PC-9 (cell line): ENCODE results near the gene ZNF787. TPM values are rescaled to one million over a fixed set of nuclear protein-coding genes. Genes with fewer than 3 reads are reported as not detected.
A peak's percentile ranks its signal among the peaks of the same experiment; 100 is the strongest.

Experiments used
- BruUV-seq: library from RNA; stranded (reverse); fragments of 400-500 nt; replicated peaks from 2 replicates; lab custom pipeline; 2021; lab: Mats Ljungman, UMichigan
- CTCF ChIA-PET: fragments of 300-600 bp; sonication (Branson Sonifier 250); formaldehyde crosslinking; loops from one replicate; lab custom pipeline; 2022; ENCODE audit warnings: antibody characterized with exemption; lab: Charles Lee
- POLR2A ChIA-PET: fragments of 300-600 bp; sonication (Branson Sonifier 250); formaldehyde crosslinking; loops from one replicate; lab custom pipeline; 2022; ENCODE audit warnings: antibody characterized with exemption; ENCODE audit not compliant: unreplicated experiment; lab: Charles Lee
- DNase-seq, 2 experiments: peaks; one replicate each; pipeline versions ENCODE4 v3.0.0 to v3.0.0-alpha.2; 2015 to 2022; ENCODE audit warnings: mixed read lengths in 1 of 2
- H2AFZ ChIP-seq: fragments of 200-600 bp; sonication (generic); 2 replicates; pipeline ENCODE4 v1.8.1; 2017; ENCODE audit warnings: antibody characterized with exemption
- H3F3A ChIP-seq: fragments of 200-600 bp; sonication (generic); 2 replicates; pipeline ENCODE4 v1.8.1; 2017; ENCODE audit warnings: antibody characterized with exemption, mild to moderate bottlenecking, low read depth; ENCODE audit not compliant: insufficient read depth
- H3K27ac ChIP-seq: fragments of 200-600 bp; sonication (generic); 2 replicates; pipeline ENCODE4 v1.6.1; 2016; ENCODE audit warnings: mixed run types
- H3K27me3 ChIP-seq: fragments of 200-600 bp; sonication (generic); 2 replicates; pipeline ENCODE4 v1.6.1; 2016; ENCODE audit warnings: low read depth, mixed run types; ENCODE audit not compliant: insufficient read depth
- H3K36me3 ChIP-seq: fragments of 200-600 bp; sonication (generic); 2 replicates; pipeline ENCODE4 v1.6.1; 2016; ENCODE audit warnings: low read depth, mixed run types
- H3K4me1 ChIP-seq: fragments of 200-600 bp; sonication (generic); replicated peaks from 2 replicates; pipeline ENCODE4 v1.6.1; 2016; ENCODE audit warnings: mixed run types; ENCODE audit not compliant: insufficient read depth
- H3K4me2 ChIP-seq: fragments of 200-600 bp; sonication (generic); 2 replicates; pipeline ENCODE4 v1.6.1; 2017; ENCODE audit warnings: mixed run types
- H3K4me3 ChIP-seq: fragments of 200-600 bp; sonication (generic); 2 replicates; pipeline ENCODE4 v1.6.1; 2016; ENCODE audit warnings: mixed run types
- H3K79me2 ChIP-seq: fragments of 200-600 bp; sonication (generic); 2 replicates; pipeline ENCODE4 v1.6.1; 2017; ENCODE audit warnings: low read depth, mixed run types
- H3K9me2 ChIP-seq: fragments of 200-600 bp; sonication (generic); 2 replicates; pipeline ENCODE4 v1.8.1; 2017; ENCODE audit warnings: mild to moderate bottlenecking; ENCODE audit not compliant: insufficient read depth
- H3K9me3 ChIP-seq: fragments of 200-600 bp; sonication (generic); 2 replicates; pipeline ENCODE4 v1.8.1; 2016; ENCODE audit warnings: low read depth; ENCODE audit not compliant: insufficient read depth
- H4K20me1 ChIP-seq: fragments of 200-600 bp; sonication (generic); 2 replicates; pipeline ENCODE4 v1.8.1; 2017; ENCODE audit not compliant: insufficient read depth
- CTCF ChIP-seq: fragments of 200-600 bp; sonication (generic); conservative IDR thresholded peaks from 2 replicates; pipeline ENCODE4 v1.6.1; 2017; ENCODE audit warnings: mixed run types, antibody characterized with exemption, mild to moderate bottlenecking, moderate library complexity
- EZH2 ChIP-seq: fragments of 200-600 bp; sonication (generic); IDR thresholded peaks from 2 replicates; pipeline ENCODE4 v1.8.0; 2017; ENCODE audit warnings: antibody characterized with exemption, low read depth
- intact Hi-C: fragments of 100-400 bp; cut with micrococcal nuclease; formaldehyde crosslinking; loops from one replicate; pipeline ENCODE4 v1.10.0; 2022; ENCODE audit not compliant: unreplicated experiment
- total RNA-seq: library from RNA; stranded (reverse); gene quantifications from 2 replicates; pipeline ENCODE4 v1.2.3, GENCODE V29; 2021

The ZNF787 gene
- total RNA-seq, 1 experiment from 2014 or later, result 51.4 TPM

DNA sequence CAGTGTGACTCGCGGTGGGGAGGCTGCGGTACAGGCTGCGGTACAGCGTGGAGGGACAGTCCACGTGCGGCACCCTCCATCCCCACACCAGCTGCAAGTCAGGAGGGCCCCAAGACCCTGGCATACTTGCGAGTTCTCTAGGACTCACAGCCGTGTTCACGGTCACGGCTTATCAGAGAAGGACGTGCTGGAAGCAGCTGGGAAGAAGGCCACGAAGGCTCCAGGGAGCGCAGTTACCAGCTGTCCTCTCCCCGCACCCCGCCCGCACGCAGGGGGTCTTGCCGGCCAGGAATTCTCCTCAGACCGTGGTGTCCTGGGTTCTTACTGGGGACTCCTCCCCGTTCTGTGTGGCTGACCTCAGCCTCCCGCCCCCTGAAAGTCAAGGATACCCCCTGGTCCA, 26.2 kb upstream of the ZNF787 start:
- H3K4me1 ChIP-seq, result peaks cover 10% of the 10 kb centered on the region

GRCh38 chr19:56146904-56147303, 25.8 kb upstream of the ZNF787 start:
- ChIA-PET CTCF (interaction anchor here (0.6 kb wide), 1 partner anchor 763 kb away, joined by 6 read pairs; no protein-coding TSS in a partner anchor), POLR2A (interaction anchor here (0.6 kb wide), 1 partner anchor 56 kb away, joined by 3 read pairs; no protein-coding TSS in a partner anchor)
- Histone ChIP-seq H3K4me3 (no peak overlapping the region), H3K4me2 (no peak overlapping the region), H3K9me3 (no peaks in the 10 kb centered on the region), H3K27ac (no peak overlapping the region), H3K79me2 (peaks cover 51% of the 10 kb centered on the region), H2AFZ (no peak overlapping the region), H3K4me1 (peaks cover 14% of the 10 kb centered on the region), H3K27me3 (no peaks in the 10 kb centered on the region), H3K36me3 (peaks cover 11% of the 10 kb centered on the region; the same call in 1 of the 2 replicates), H4K20me1 (peaks cover 35% of the 10 kb centered on the region), H3F3A (peaks cover 10% of the 10 kb centered on the region), H3K9me2 (no peaks in the 10 kb centered on the region)
- TF ChIP-seq EZH2, result no peak
- TF ChIP-seq CTCF, result no peak
- no peak for DNase-seq
- intact Hi-C loops, result no loop called here
- no TSS peak for BruUV-seq

More for the DNA sequence above, 26.2 kb upstream of the ZNF787 start:
- no peak overlapping the region for H3K27ac ChIP-seq
- peaks cover 11% of the 10 kb centered on the region; the same call in 1 of the 2 replicates for H3K36me3 ChIP-seq
- intact Hi-C loops, result no loop called here
- peaks cover 6% of the 10 kb centered on the region; the same call in 1 of the 2 replicates for H3F3A ChIP-seq
- H3K27me3 ChIP-seq, result no peaks in the 10 kb centered on the region
- H3K9me2 ChIP-seq, result no peaks in the 10 kb centered on the region
- DNase-seq, result no peak
- no TSS peak for BruUV-seq
- H2AFZ ChIP-seq, result no peak overlapping the region
- H3K9me3 ChIP-seq, result no peaks in the 10 kb centered on the region
- POLR2A ChIA-PET, result interaction anchor here (0.6 kb wide), 1 partner anchor 56 kb away, joined by 3 read pairs; no protein-coding TSS in a partner anchor
- TF ChIP-seq EZH2 (no peak), CTCF (no peak)
- peaks cover 38% of the 10 kb centered on the region for H4K20me1 ChIP-seq
- CTCF ChIA-PET, result interaction anchor here (0.6 kb wide), 1 partner anchor 764 kb away, joined by 6 read pairs; no protein-coding TSS in a partner anchor
- H3K79me2 ChIP-seq, result peaks cover 47% of the 10 kb centered on the region
- no peak overlapping the region for H3K4me2 ChIP-seq
- no peak overlapping the region for H3K4me3 ChIP-seq

DNA sequence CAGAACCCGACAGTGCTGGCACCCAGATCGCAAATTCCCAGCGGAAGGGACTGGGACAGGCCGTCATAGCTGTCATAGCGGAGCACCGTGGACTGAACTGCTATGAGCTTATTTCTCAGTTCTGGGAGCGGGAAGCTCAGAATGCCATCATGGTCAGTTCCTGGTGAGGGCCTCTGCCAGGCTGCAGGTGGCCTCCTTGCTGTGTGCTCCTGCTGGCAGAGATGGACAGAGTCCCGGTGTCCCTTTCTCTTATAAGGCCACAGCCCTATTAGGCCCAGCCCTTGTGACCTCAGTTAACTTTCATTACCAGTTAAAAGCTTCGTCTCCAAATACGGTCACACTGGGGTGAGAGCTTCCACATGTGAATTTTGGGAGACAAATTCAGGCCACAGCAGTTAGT, 24.6 kb upstream of the ZNF787 start:
- Histone ChIP-seq H3K9me2 (no peaks in the 10 kb centered on the region), H3K27me3 (no peaks in the 10 kb centered on the region), H3F3A (peaks cover 13% of the 10 kb centered on the region), H2AFZ (no peak overlapping the region), H3K4me3 (no peak overlapping the region), H3K9me3 (no peaks in the 10 kb centered on the region), H3K79me2 (peaks cover 55% of the 10 kb centered on the region), H3K4me1 (peaks cover 17% of the 10 kb centered on the region), H3K36me3 (peaks cover 11% of the 10 kb centered on the region; the same call in 1 of the 2 replicates), H3K4me2 (no peak overlapping the region), H4K20me1 (peaks cover 32% of the 10 kb centered on the region), H3K27ac (no peak overlapping the region)
- intact Hi-C loops, result no loop called here
- peak in 1 of 2 experiments; percentile 31 for DNase-seq
- TF ChIP-seq EZH2, result no peak
- no peak for TF ChIP-seq CTCF
- POLR2A ChIA-PET, result interaction anchor here (0.7 kb wide), 1 partner anchor 9 kb away, joined by 4 read pairs; no protein-coding TSS in a partner anchor
- no TSS peak for BruUV-seq
- CTCF ChIA-PET, result no interaction called here
